WTC11 (cell line): Measurements from ENCODE around the gene TMEM108.

Source experiments
- CREM ChIP-seq: sonication (generic); formaldehyde crosslinking; IDR thresholded peaks from 2 replicates; pipeline ENCODE4 v1.8.1; 2022; ENCODE audit warnings: mild to moderate bottlenecking, missing genetic modification reagents, moderate library complexity
- CTCF ChIP-seq: fragments of 200-600 bp; IDR thresholded peaks from 2 replicates; pipeline ENCODE4 v1.8.0; 2022; ENCODE audit warnings: antibody characterized with exemption
- E2F1 ChIP-seq: sonication (generic); formaldehyde crosslinking; IDR thresholded peaks from 2 replicates; pipeline ENCODE4 v1.8.0; 2022; ENCODE audit warnings: mild to moderate bottlenecking, missing genetic modification reagents
- E2F4 ChIP-seq: sonication (generic); formaldehyde crosslinking; IDR thresholded peaks from 2 replicates; pipeline ENCODE4 v1.8.1; 2022; ENCODE audit warnings: low read depth, mild to moderate bottlenecking, moderate library complexity, missing genetic modification reagents, borderline replicate concordance
- FOXP4 ChIP-seq: sonication (generic); formaldehyde crosslinking; IDR thresholded peaks from 2 replicates; pipeline ENCODE4 v1.8.0; 2022; ENCODE audit warnings: mild to moderate bottlenecking, missing genetic modification reagents
- HMGXB4 ChIP-seq: sonication (generic); formaldehyde crosslinking; IDR thresholded peaks from 2 replicates; pipeline ENCODE4 v1.8.1; 2023; ENCODE audit warnings: mild to moderate bottlenecking, moderate library complexity, missing genetic modification reagents
- NR1H2 ChIP-seq: sonication (generic); formaldehyde crosslinking; IDR thresholded peaks from 2 replicates; pipeline ENCODE4 v1.9.0; 2021; ENCODE audit warnings: mild to moderate bottlenecking, moderate library complexity, missing genetic modification reagents

- TF ChIP-seq CTCF, result no peak
- TF ChIP-seq CREM (CRISPR knock-in tag), result no peak
- no peak for TF ChIP-seq NR1H2
- no peak for TF ChIP-seq FOXP4 (CRISPR knock-in tag)
- no peak for TF ChIP-seq HMGXB4 (CRISPR knock-in tag)
- TF ChIP-seq E2F4, result no peak
- no peak for TF ChIP-seq E2F1 (CRISPR knock-in tag)
Measured at GRCh38 chr3:133237380-133237779, 199.2 kb downstream of the TMEM108 start.
